T-helper 1 cell (primary cell): ENCODE measurements around the gene NEDD8.

Source experiments
- DNase-seq, 5 donors: peaks; one replicate each; pipeline ENCODE4 v3.0.0-alpha.2; 2012 to 2020

NEDD8 gene

GRCh38 chr14:24195186-24196070 lies 36.7 kb downstream of the NEDD8 start, which contains the start of gene TM9SF1:
TSS of gene TM9SF1 (minus strand) at chr14:24195441. CDS start at chr14:24195019, 422 bp downstream.
- peak; percentile 82 to 92 (median 88) for DNase-seq

GRCh38 chr14:24194873-24195185 lies 37.3 kb downstream of the NEDD8 start:
- no peak for DNase-seq

GRCh38 chr14:24194186-24194872 lies 37.8 kb downstream of the NEDD8 start:
- DNase-seq = no peak

- DNase-seq = no peak
Observed at GRCh38 chr14:24192933-24193332, 39.2 kb downstream of the NEDD8 start.

- no peak for DNase-seq
Observed at GRCh38 chr14:24190416-24190815, 41.8 kb downstream of the NEDD8 start.

GRCh38 chr14:24189460-24189859 lies 42.7 kb downstream of the NEDD8 start:
- DNase-seq = no peak

- DNase-seq = no peak
Observed at GRCh38 chr14:24189059-24189375, 43.1 kb downstream of the NEDD8 start.

- DNase-seq = peak; percentile 92 to 96 (median 94)
Observed at GRCh38 chr14:24188251-24189058, 43.7 kb downstream of the NEDD8 start, which contains the start of gene IPO4. TSS of gene IPO4 (minus strand) at chr14:24188816. CDS start at chr14:24188787, 29 bp downstream.

- no peak for DNase-seq
Observed at GRCh38 chr14:24187539-24187915, 44.6 kb downstream of the NEDD8 start.

- no peak for DNase-seq
Observed at GRCh38 chr14:24186831-24187538, 45.2 kb downstream of the NEDD8 start.

GRCh38 chr14:24185741-24186140 lies 46.4 kb downstream of the NEDD8 start:
- no peak for DNase-seq

- DNase-seq = no peak
Observed at GRCh38 chr14:24185026-24185425, 47.1 kb downstream of the NEDD8 start.

- DNase-seq = no peak
Observed at GRCh38 chr14:24184104-24184970, 47.8 kb downstream of the NEDD8 start.

GRCh38 chr14:24183014-24183481 lies 49.1 kb downstream of the NEDD8 start:
- DNase-seq = no peak

GRCh38 chr14:24182110-24182882 lies 49.9 kb downstream of the NEDD8 start:
- DNase-seq = no peak

- DNase-seq = no peak
Observed at GRCh38 chr14:24181371-24182077, 50.6 kb downstream of the NEDD8 start.

GRCh38 chr14:24179961-24180796 lies 52.0 kb downstream of the NEDD8 start:
- DNase-seq = no peak

- DNase-seq = no peak
Observed at GRCh38 chr14:24179294-24179960, 52.7 kb downstream of the NEDD8 start.
